Neural cell (in vitro differentiated cells): ENCODE data around the gene ARID3C. TPM values are rescaled to one million over a fixed set of nuclear protein-coding genes. Genes with fewer than 3 reads are reported as not detected.

ENCODE experiments used
- H2AFZ ChIP-seq: fragments of 200-600, 300-800 bp; sonication (generic), shearing (Covaris generic); 2 replicates; pipeline ENCODE4 v1.6.0; 2014; ENCODE audit warnings: low read depth, mild to moderate bottlenecking, antibody characterized with exemption, low read length, moderate library complexity
- H3F3A ChIP-seq: fragments of 200-600 bp; shearing (Covaris generic); 2 replicates; pipeline ENCODE4 v1.6.1; 2016; ENCODE audit warnings: mild to moderate bottlenecking, moderate library complexity, mixed read lengths, antibody characterized with exemption, low read length; ENCODE audit not compliant: insufficient read depth, poor library complexity, severe bottlenecking
- H3K27ac ChIP-seq: fragments of 200-600, 300-800 bp; sonication (generic), shearing (Covaris generic); 2 replicates; pipeline ENCODE4 v1.5.1; 2014; ENCODE audit warnings: mild to moderate bottlenecking, low read length, moderate library complexity
- H3K27me3 ChIP-seq: fragments of 300-800, 200-600 bp; sonication (generic), shearing (Covaris generic); 2 replicates; pipeline ENCODE4 v1.6.0; 2014; ENCODE audit warnings: mild to moderate bottlenecking, low read depth, low read length, moderate library complexity; ENCODE audit not compliant: insufficient read depth
- H3K36me3 ChIP-seq: fragments of 300-800, 200-600 bp; sonication (generic), shearing (Covaris generic); 2 replicates; pipeline ENCODE4 v1.5.1; 2014; ENCODE audit warnings: mild to moderate bottlenecking, antibody characterized with exemption, low read length, moderate library complexity; ENCODE audit not compliant: insufficient read depth
- H3K4me2 ChIP-seq: fragments of 300-800, 200-600 bp; sonication (generic), shearing (Covaris generic); 2 replicates; pipeline ENCODE4 v1.6.0; 2014; ENCODE audit warnings: mild to moderate bottlenecking, low read length
- H3K4me3 ChIP-seq: fragments of 300-800, 200-600 bp; sonication (generic), shearing (Covaris generic); 2 replicates; pipeline ENCODE4 v1.5.1; 2014; ENCODE audit warnings: mild to moderate bottlenecking, low read length, moderate library complexity
- H3K79me2 ChIP-seq: fragments of 200-600 bp; shearing (Covaris generic); replicated peaks from 2 replicates; pipeline ENCODE4 v1.6.0; 2014; ENCODE audit warnings: mild to moderate bottlenecking, low read length, moderate library complexity; ENCODE audit not compliant: insufficient read depth
- H3K9ac ChIP-seq: fragments of 300-800, 200-600 bp; sonication (generic), shearing (Covaris generic); 2 replicates; pipeline ENCODE4 v1.6.1; 2016; ENCODE audit warnings: mild to moderate bottlenecking, low read length, mixed read lengths
- H3K9me2 ChIP-seq: fragments of 200-600 bp; shearing (Covaris generic); 2 replicates; pipeline ENCODE4 v1.6.1; 2016; ENCODE audit warnings: mild to moderate bottlenecking, low read length, mixed read lengths; ENCODE audit not compliant: insufficient read depth
- H3K9me3 ChIP-seq: fragments of 200-600, 300-800 bp; sonication (generic), shearing (Covaris generic); 2 replicates; pipeline ENCODE4 v1.6.1; 2016; ENCODE audit warnings: mild to moderate bottlenecking, mixed run types, low read length, moderate library complexity, mixed read lengths
- H4K20me1 ChIP-seq: fragments of 200-600 bp; shearing (Covaris generic); 2 replicates; pipeline ENCODE4 v1.6.1; 2016; ENCODE audit warnings: mild to moderate bottlenecking, mixed run types; ENCODE audit not compliant: insufficient read depth
- CTCF ChIP-seq: fragments of 450-650 bp; IDR thresholded peaks from 2 replicates; pipeline ENCODE4 v1.5.1; 2014; ENCODE audit warnings: antibody characterized with exemption, mild to moderate bottlenecking, moderate library complexity; ENCODE audit not compliant: poor library complexity, severe bottlenecking
- EP300 ChIP-seq: fragments of 450-650 bp; conservative IDR thresholded peaks from 2 replicates; pipeline ENCODE4 v1.6.1; 2014; ENCODE audit warnings: antibody characterized with exemption, mild to moderate bottlenecking, moderate library complexity; ENCODE audit not compliant: poor library complexity, severe bottlenecking
- EZH2 ChIP-seq: fragments of 200-600, 300-800 bp; shearing (Covaris generic), sonication (generic); IDR thresholded peaks from 2 replicates; pipeline ENCODE4 v1.6.1; 2014; ENCODE audit warnings: antibody characterized with exemption, low read length, borderline replicate concordance, mild to moderate bottlenecking; ENCODE audit not compliant: insufficient read depth, poor library complexity, severe bottlenecking
- MXI1 ChIP-seq: fragments of 450-650 bp; conservative IDR thresholded peaks from 2 replicates; pipeline ENCODE4 v1.6.1; 2014; ENCODE audit warnings: antibody characterized with exemption, mild to moderate bottlenecking; ENCODE audit not compliant: poor library complexity, severe bottlenecking
- POLR2AphosphoS5 ChIP-seq: IDR thresholded peaks from 2 replicates; pipeline ENCODE4 v1.6.1; 2012
- RAD21 ChIP-seq: fragments of 450-650 bp; conservative IDR thresholded peaks from 2 replicates; pipeline ENCODE4 v1.6.1; 2014; ENCODE audit warnings: antibody characterized with exemption, mild to moderate bottlenecking, moderate library complexity
- REST ChIP-seq: IDR thresholded peaks from 2 replicates; pipeline ENCODE4 v1.6.1; 2012; ENCODE audit warnings: borderline replicate concordance
- SMC3 ChIP-seq: fragments of 450-650 bp; conservative IDR thresholded peaks from 2 replicates; pipeline ENCODE4 v1.6.1; 2014; ENCODE audit warnings: antibody characterized with exemption, mild to moderate bottlenecking, moderate library complexity; ENCODE audit not compliant: poor library complexity
- TAF1 ChIP-seq: IDR thresholded peaks from 2 replicates; pipeline ENCODE4 v1.6.1; 2012; ENCODE audit warnings: low read depth
- polyA plus RNA-seq: library from polyadenylated mRNA; depleted of rRNA; stranded (reverse); fragments of >200 nt; gene quantifications from 2 replicates; pipeline ENCODE4 v1.2.3, GENCODE V29; 2014

ARID3C gene
- polyA plus RNA-seq, 1 donor from 2014 or later = 2.8 TPM

- TF ChIP-seq CTCF = peak; percentile 23
- no peak for TF ChIP-seq EZH2
- H3K27me3 ChIP-seq = no peaks in the 10 kb centered on the region
- H3K9me2 ChIP-seq = no peaks in the 10 kb centered on the region
- H3K9ac ChIP-seq = no peak overlapping the region
- no peak overlapping the region for H3K27ac ChIP-seq
- no peak overlapping the region for H3K4me2 ChIP-seq
- H4K20me1 ChIP-seq = no peaks in the 10 kb centered on the region
- no peak overlapping the region for H3K4me3 ChIP-seq
- no peaks in the 10 kb centered on the region for H3K36me3 ChIP-seq
- H2AFZ ChIP-seq = no peak overlapping the region
- no peaks in the 10 kb centered on the region for H3K9me3 ChIP-seq
- H3K79me2 ChIP-seq = no peaks in the 10 kb centered on the region
- no peaks in the 10 kb centered on the region for H3F3A ChIP-seq
Observed at GRCh38 chr9:34675048-34675714, 46.3 kb upstream of the ARID3C start.

- Histone ChIP-seq H3K4me2 (no peak overlapping the region), H3K27ac (no peak overlapping the region), H3K9me2 (no peaks in the 10 kb centered on the region), H3K9me3 (no peaks in the 10 kb centered on the region), H3K9ac (no peak overlapping the region), H4K20me1 (no peaks in the 10 kb centered on the region), H3K79me2 (no peaks in the 10 kb centered on the region), H2AFZ (no peak overlapping the region), H3K4me3 (no peak overlapping the region), H3K36me3 (no peaks in the 10 kb centered on the region), H3F3A (no peaks in the 10 kb centered on the region), H3K27me3 (no peaks in the 10 kb centered on the region)
- TF ChIP-seq REST (no peak), MXI1 (no peak), CTCF (no peak), POLR2AphosphoS5 (no peak), TAF1 (no peak), RAD21 (no peak), EZH2 (no peak), SMC3 (no peak), EP300 (no peak)
Observed at GRCh38 chr9:34674440-34674839, 45.6 kb upstream of the ARID3C start.
